Thoracic aorta (tissue), 2 donors: ENCODE results near the gene CRYL1. TPM values are rescaled to one million over a fixed set of nuclear protein-coding genes. Genes with fewer than 3 reads are reported as not detected.

Experiments
- ATAC-seq: fragments of 150-250 bp; one replicate; pipeline ENCODE4 v1.8.0; 2017; ENCODE audit warnings: low read depth; ENCODE audit not compliant: insufficient number of reproducible peaks, low FRiP score
- DNase-seq: peaks from one replicate; pipeline ENCODE4 v3.0.0-alpha.2; 2020; ENCODE audit warnings: low spot score
- H3K27ac ChIP-seq, 2 donors: fragments of 200-600 bp; sonication (generic); 1 replicate in 1 of 2; 2 replicates in 1 of 2; pipeline ENCODE4 v1.5.1; 2016; ENCODE audit warnings: mild to moderate bottlenecking in 2 of 2, moderate library complexity in 2 of 2
- H3K27me3 ChIP-seq: fragments of 200-600 bp; sonication (generic); replicated peaks from 2 replicates; pipeline ENCODE4 v1.6.0; 2016; ENCODE audit warnings: mild to moderate bottlenecking; ENCODE audit not compliant: insufficient read depth
- H3K36me3 ChIP-seq: fragments of 200-600 bp; sonication (generic); one replicate; pipeline ENCODE4 v1.5.1; 2016
- H3K4me1 ChIP-seq, 2 donors: fragments of 200-600 bp; sonication (generic); 1 replicate in 1 of 2; 2 replicates in 1 of 2; pipeline versions ENCODE4 v1.5.1 to v1.6.0; 2016; ENCODE audit warnings: low read depth in 2 of 2, mild to moderate bottlenecking in 1 of 2; ENCODE audit not compliant: control insufficient read depth in 1 of 2
- H3K4me3 ChIP-seq: fragments of 200-600 bp; sonication (generic); 2 replicates; pipeline ENCODE4 v1.5.1; 2016; ENCODE audit warnings: mild to moderate bottlenecking
- H3K9me3 ChIP-seq: fragments of 200-600 bp; sonication (generic); 2 replicates; pipeline ENCODE4 v1.5.1; 2016
- CTCF ChIP-seq: fragments of 200-600 bp; sonication (generic); IDR thresholded peaks from one replicate; pipeline ENCODE4 v1.5.1; 2019; ENCODE audit warnings: antibody characterized with exemption
- total RNA-seq, 2 donors: library from RNA; depleted of rRNA; stranded (reverse); fragments of >200 nt; gene quantifications; one replicate each; pipeline versions ENCODE4 v1.1.0 to v1.2.3, GENCODE V29; 2016

The CRYL1 gene
- total RNA-seq, 2 donors from 2014 or later, result 38.9 to 57.4 TPM

- Histone ChIP-seq H3K27me3 (no peaks in the 10 kb centered on the region), H3K9me3 (no peaks in the 10 kb centered on the region), H3K36me3 (no peaks in the 10 kb centered on the region), H3K27ac (no peak overlapping the region), H3K4me3 (no peak overlapping the region), H3K4me1 (peaks cover 0 to 6% of the 10 kb centered on the region in 2 donors)
- ATAC-seq (no peak), DNase-seq (no peak)
- TF ChIP-seq CTCF, result no peak
Measured at GRCh38 chr13:20457670-20458069, 68.0 kb downstream of the CRYL1 start.

- Histone ChIP-seq H3K27me3 (no peaks in the 10 kb centered on the region), H3K36me3 (no peaks in the 10 kb centered on the region), H3K4me1 (no peaks in the 10 kb centered on the region), H3K27ac (no peak overlapping the region), H3K4me3 (no peak overlapping the region), H3K9me3 (no peaks in the 10 kb centered on the region)
- ATAC-seq (no peak), DNase-seq (no peak)
- TF ChIP-seq CTCF, result no peak
Measured at GRCh38 chr13:20456737-20457136, 68.9 kb downstream of the CRYL1 start.

- ATAC-seq, result no peak
- Histone ChIP-seq H3K9me3 (peaks cover 20% of the 10 kb centered on the region), H3K4me3 (no peak overlapping the region), H3K36me3 (no peaks in the 10 kb centered on the region), H3K27me3 (no peaks in the 10 kb centered on the region), H3K4me1 (no peaks in the 10 kb centered on the region), H3K27ac (no peak overlapping the region)
- no peak for TF ChIP-seq CTCF
- no peak for DNase-seq
Measured at GRCh38 chr13:20451397-20451796, 74.3 kb downstream of the CRYL1 start.

DNA sequence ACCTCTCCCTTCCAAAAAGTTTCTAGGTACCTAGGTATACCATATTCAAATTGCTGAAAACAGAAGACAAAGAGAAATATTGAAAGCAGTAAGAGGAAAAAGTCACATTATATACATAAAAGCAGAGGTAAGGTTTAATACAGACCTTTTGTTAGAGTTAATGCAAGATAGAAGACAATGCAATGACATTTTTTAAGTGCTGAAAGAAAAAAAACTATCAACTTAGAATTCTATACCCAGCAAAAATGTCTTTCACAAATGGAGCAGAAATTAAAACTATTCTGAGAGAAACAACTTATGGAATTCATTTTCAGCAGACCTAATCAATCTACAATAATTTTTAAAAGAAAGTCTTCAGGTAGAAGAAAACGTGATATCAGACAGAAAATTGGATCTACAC, 77.2 kb downstream of the CRYL1 start:
- H3K9me3 ChIP-seq, result peaks cover 20% of the 10 kb centered on the region
- no peak for ATAC-seq
- H3K4me1 ChIP-seq, result no peaks in the 10 kb centered on the region
- TF ChIP-seq CTCF, result no peak
- no peak overlapping the region for H3K4me3 ChIP-seq
- no peak for DNase-seq
- no peaks in the 10 kb centered on the region for H3K27me3 ChIP-seq
- no peak overlapping the region for H3K27ac ChIP-seq
- no peaks in the 10 kb centered on the region for H3K36me3 ChIP-seq

DNA sequence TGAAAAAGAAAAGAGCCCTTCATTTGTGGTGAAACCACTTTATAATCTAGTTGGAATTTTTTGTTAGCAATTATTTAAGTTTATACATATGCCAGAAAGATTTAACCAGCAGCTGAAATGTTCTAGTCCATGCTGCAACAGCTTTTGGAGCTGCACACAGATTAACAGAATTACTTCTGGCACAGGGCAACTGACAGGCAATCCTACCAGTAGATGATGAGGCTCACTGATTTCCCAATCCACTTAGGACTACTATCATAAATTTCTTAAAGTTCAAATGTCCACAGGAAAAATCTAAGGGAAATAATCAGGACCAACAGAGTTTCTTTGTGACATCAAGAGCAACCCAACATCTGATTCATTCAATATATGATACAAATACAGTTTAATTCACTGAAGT, 78.8 kb downstream of the CRYL1 start:
- Histone ChIP-seq H3K9me3 (peaks cover 20% of the 10 kb centered on the region), H3K36me3 (no peaks in the 10 kb centered on the region), H3K4me1 (no peaks in the 10 kb centered on the region), H3K27ac (no peak overlapping the region), H3K27me3 (no peaks in the 10 kb centered on the region), H3K4me3 (no peak overlapping the region)
- TF ChIP-seq CTCF, result no peak
- DNase-seq, result no peak
- ATAC-seq, result no peak
